SK-N-SH treated with all-trans-retinoic acid at 6 μM for 48 hours (cell line): Measurements from ENCODE around the gene PIGX.

Experiments used
- ATAC-seq: fragments of 200-7000 bp; cut with Tn5 transposase; 3 replicates; pipeline ENCODE4 v1.9.1; 2020; ENCODE audit warnings: mild to moderate bottlenecking, moderate library complexity
- BACH2 ChIP-seq: fragments of 250-450 bp; sonication (Bioruptor Pico); IDR thresholded peaks from 2 replicates; pipeline ENCODE4 v1.9.0; 2021; ENCODE audit warnings: mild to moderate bottlenecking, borderline replicate concordance
- CREB5 ChIP-seq: fragments of 250-450 bp; sonication (Bioruptor Pico); IDR thresholded peaks from 2 replicates; pipeline ENCODE4 v1.5.1; 2020; ENCODE audit warnings: low read depth, mild to moderate bottlenecking, moderate library complexity
- CSDC2 ChIP-seq: fragments of 250-450 bp; sonication (Bioruptor Pico); IDR thresholded peaks from 2 replicates; pipeline ENCODE4 v1.5.0; 2020; ENCODE audit warnings: mild to moderate bottlenecking, moderate library complexity
- CSRNP3 ChIP-seq: fragments of 250-450 bp; sonication (Bioruptor Pico); IDR thresholded peaks from 2 replicates; pipeline ENCODE4 v1.5.1; 2021; ENCODE audit warnings: mild to moderate bottlenecking, moderate library complexity
- GLIS3 ChIP-seq: fragments of 250-450 bp; sonication (Bioruptor Pico); IDR thresholded peaks from 2 replicates; pipeline ENCODE4 v1.5.0; 2020; ENCODE audit warnings: mild to moderate bottlenecking, moderate library complexity
- ISL1 ChIP-seq: fragments of 250-450 bp; sonication (Bioruptor Pico); IDR thresholded peaks from 2 replicates; pipeline ENCODE4 v2.1.2; 2022; ENCODE audit warnings: mild to moderate bottlenecking, moderate library complexity
- OSR1 ChIP-seq: fragments of 250-450 bp; sonication (Bioruptor Pico); IDR thresholded peaks from 2 replicates; pipeline ENCODE4 v1.8.0; 2022; ENCODE audit warnings: moderate library complexity, mild to moderate bottlenecking, inconsistent platforms
- POU6F1 ChIP-seq: fragments of 250-450 bp; sonication (Bioruptor Pico); IDR thresholded peaks from 2 replicates; pipeline ENCODE4 v1.8.0; 2021; ENCODE audit warnings: low read depth, mild to moderate bottlenecking, moderate library complexity, borderline replicate concordance
- PPARA ChIP-seq: fragments of 250-450 bp; sonication (Bioruptor Pico); IDR thresholded peaks from 2 replicates; pipeline ENCODE4 v1.5.0; 2020; ENCODE audit warnings: mild to moderate bottlenecking, borderline replicate concordance
- SNAI2 ChIP-seq: fragments of 250-450 bp; sonication (Bioruptor Pico); IDR thresholded peaks from 2 replicates; pipeline ENCODE4 v1.5.0; 2020; ENCODE audit warnings: mild to moderate bottlenecking, moderate library complexity
- TOX ChIP-seq: fragments of 250-450 bp; sonication (Bioruptor Pico); IDR thresholded peaks from 2 replicates; pipeline ENCODE4 v1.8.0; 2021; ENCODE audit warnings: mild to moderate bottlenecking, moderate library complexity, borderline replicate concordance
- TSHZ2 ChIP-seq: fragments of 250-450 bp; sonication (Bioruptor Pico); IDR thresholded peaks from 2 replicates; pipeline ENCODE4 v1.5.0; 2020; ENCODE audit warnings: mild to moderate bottlenecking, moderate library complexity
- ZFP3 ChIP-seq: fragments of 250-450 bp; sonication (Bioruptor Pico); IDR thresholded peaks from 2 replicates; pipeline ENCODE4 v1.5.0; 2020; ENCODE audit warnings: mild to moderate bottlenecking, moderate library complexity
- ZFP30 ChIP-seq: fragments of 450-650 bp; formaldehyde crosslinking; IDR thresholded peaks from 2 replicates; pipeline ENCODE4 v1.5.0; 2022; ENCODE audit warnings: mild to moderate bottlenecking, moderate library complexity
- ZNF70 ChIP-seq: fragments of 450-650 bp; formaldehyde crosslinking; IDR thresholded peaks from 2 replicates; pipeline ENCODE4 v1.5.0; 2020; ENCODE audit warnings: mild to moderate bottlenecking, moderate library complexity

Gene PIGX

GRCh38 chr3:196778755-196779154, 66.6 kb downstream of the PIGX start (continued):
- TF ChIP-seq TSHZ2 (CRISPR knock-in tag): no peak
- no peak for TF ChIP-seq POU6F1 (CRISPR knock-in tag)
- peak; percentile 52; the same call in 1 of the 2 replicates for TF ChIP-seq TOX (CRISPR knock-in tag)
- TF ChIP-seq GLIS3: 0 out of 2 replicates have a peak, but pooled peaks have one; percentile 43

- TF ChIP-seq OSR1 (CRISPR knock-in tag) (no peak), ZFP30 (CRISPR knock-in tag) (no peak), CSDC2 (CRISPR knock-in tag) (no peak), CREB5 (CRISPR knock-in tag) (no peak), BACH2 (CRISPR knock-in tag) (no peak), POU6F1 (CRISPR knock-in tag) (no peak), ISL1 (CRISPR knock-in tag) (no peak), GLIS3 (no peak), SNAI2 (no peak), ZNF70 (CRISPR knock-in tag) (no peak), CSRNP3 (no peak), ZFP3 (no peak), PPARA (CRISPR knock-in tag) (no peak)
- no peak for ATAC-seq
These were observed 70.3 kb downstream of the PIGX start for GRCh38 chr3:196782511-196782910.
